Astrocyte (in vitro differentiated cells and primary cell): ENCODE results near the gene LSM7. TPM values are rescaled to one million over a fixed set of nuclear protein-coding genes. Genes with fewer than 3 reads are reported as not detected.

Experiments used
- DNase-seq: peaks from one replicate; pipeline ENCODE4 v3.0.0-alpha.2; 2010; ENCODE audit warnings: low read depth
- FAIRE-seq: peaks from 2 replicates; lab custom pipeline; 2011; peaks lifted over from hg19 to GRCh38; lab: Jason Lieb, UNC
- H2AFZ ChIP-seq: 2 replicates; pipeline ENCODE4 v1.6.0; 2012; ENCODE audit warnings: low read depth, low read length, inconsistent platforms
- H3K27ac ChIP-seq: 2 replicates; pipeline ENCODE4 v1.5.1; 2011; ENCODE audit warnings: low read depth, low read length, inconsistent platforms
- H3K27me3 ChIP-seq: 2 replicates; pipeline ENCODE4 v1.6.0; 2011; ENCODE audit warnings: low read length, inconsistent platforms; ENCODE audit not compliant: insufficient read depth
- H3K36me3 ChIP-seq: 2 replicates; pipeline ENCODE4 v1.5.1; 2011; ENCODE audit warnings: low read length, inconsistent platforms; ENCODE audit not compliant: insufficient read depth
- H3K4me1 ChIP-seq: 2 replicates; pipeline ENCODE4 v1.5.1; 2011; ENCODE audit warnings: low read length, inconsistent platforms; ENCODE audit not compliant: insufficient read depth
- H3K4me2 ChIP-seq: 2 replicates; pipeline ENCODE4 v1.6.0; 2012; ENCODE audit warnings: low read length, inconsistent platforms
- H3K4me3 ChIP-seq: 2 replicates; pipeline ENCODE4 v1.5.1; 2011; ENCODE audit warnings: low read depth, mild to moderate bottlenecking, low read length, inconsistent platforms; ENCODE audit not compliant: insufficient read depth
- H3K79me2 ChIP-seq: 2 replicates; pipeline ENCODE4 v1.6.0; 2012; ENCODE audit warnings: mild to moderate bottlenecking, low read length, inconsistent platforms; ENCODE audit not compliant: insufficient read depth
- H3K9ac ChIP-seq: 2 replicates; pipeline ENCODE4 v1.6.0; 2012; ENCODE audit warnings: mild to moderate bottlenecking, low read length, inconsistent platforms
- H3K9me3 ChIP-seq: 2 replicates; pipeline ENCODE4 v1.5.1; 2012; ENCODE audit warnings: low read depth, mild to moderate bottlenecking, low read length, inconsistent platforms; ENCODE audit not compliant: insufficient read depth
- H4K20me1 ChIP-seq: 2 replicates; pipeline ENCODE4 v1.6.0; 2012; ENCODE audit warnings: low read length, inconsistent platforms; ENCODE audit not compliant: insufficient read depth
- H3K27ac Mint-ChIP-seq: one replicate; pipeline ENCODE4 v1.8.0; 2021; ENCODE audit warnings: mild to moderate bottlenecking, mixed read lengths; ENCODE audit not compliant: unreplicated experiment
- H3K27me3 Mint-ChIP-seq: one replicate; pipeline ENCODE4 v1.8.0; 2021; ENCODE audit warnings: low read depth, mixed read lengths; ENCODE audit not compliant: unreplicated experiment
- H3K36me3 Mint-ChIP-seq: one replicate; pipeline ENCODE4 v1.8.0; 2021; ENCODE audit warnings: low read depth, mixed read lengths; ENCODE audit not compliant: unreplicated experiment
- H3K4me1 Mint-ChIP-seq: one replicate; pipeline ENCODE4 v1.8.0; 2021; ENCODE audit warnings: low read depth, mixed read lengths; ENCODE audit not compliant: unreplicated experiment
- H3K4me3 Mint-ChIP-seq: one replicate; pipeline ENCODE4 v1.8.0; 2021; ENCODE audit warnings: mild to moderate bottlenecking, moderate library complexity, mixed read lengths; ENCODE audit not compliant: unreplicated experiment
- H3K9me3 Mint-ChIP-seq: one replicate; pipeline ENCODE4 v1.8.0; 2021; ENCODE audit warnings: mild to moderate bottlenecking, mixed read lengths; ENCODE audit not compliant: unreplicated experiment
- CTCF ChIP-seq: IDR thresholded peaks from 2 replicates; pipeline ENCODE4 v1.5.1; 2011; ENCODE audit warnings: low read depth, mild to moderate bottlenecking, inconsistent platforms, low read length, moderate library complexity; ENCODE audit not compliant: insufficient read depth
- EZH2 ChIP-seq: IDR thresholded peaks from 2 replicates; pipeline ENCODE4 v1.6.1; 2012; ENCODE audit warnings: mild to moderate bottlenecking, low read length, inconsistent platforms; ENCODE audit not compliant: insufficient read depth
- total RNA-seq: library from RNA; stranded (reverse); gene quantifications from 2 replicates; pipeline ENCODE4 v1.2.1, GENCODE V29; 2021

The LSM7 gene
- total RNA-seq, 1 donor from 2014 or later: 91.4 TPM

- FAIRE-seq: no peak
- no peak overlapping the region for H3K4me2 ChIP-seq
- H4K20me1 ChIP-seq: peaks cover 85% of the 10 kb centered on the region
- Mint-ChIP-seq H3K4me1 (peaks cover 16% of the 10 kb centered on the region), H3K36me3 (no peaks in the 10 kb centered on the region), H3K27me3 (no peaks in the 10 kb centered on the region), H3K27ac (no peak overlapping the region), H3K9me3 (no peaks in the 10 kb centered on the region), H3K4me3 (peak overlapping the region; percentile 14)
- TF ChIP-seq EZH2: no peak
- TF ChIP-seq CTCF: no peak
- no peak overlapping the region for H3K4me3 ChIP-seq
- no peaks in the 10 kb centered on the region for H3K9me3 ChIP-seq
- H3K9ac ChIP-seq: no peak overlapping the region
- H2AFZ ChIP-seq: no peak overlapping the region
- H3K27me3 ChIP-seq: no peaks in the 10 kb centered on the region
- H3K4me1 ChIP-seq: peaks cover 14% of the 10 kb centered on the region
- no peak for DNase-seq
- no peaks in the 10 kb centered on the region for H3K36me3 ChIP-seq
- no peak overlapping the region for H3K27ac ChIP-seq
- H3K79me2 ChIP-seq: peaks cover 89% of the 10 kb centered on the region
These were observed 4.8 kb upstream of the LSM7 start for GRCh38 chr19:2333027-2333806.

GRCh38 chr19:2332341-2333026, 4.1 kb upstream of the LSM7 start:
- peaks cover 18% of the 10 kb centered on the region for H3K4me1 Mint-ChIP-seq
- no peak for DNase-seq
- no peak overlapping the region for H3K9ac ChIP-seq
- H3K4me1 ChIP-seq: peaks cover 11% of the 10 kb centered on the region
- no peak overlapping the region for H3K4me3 ChIP-seq
- H3K4me2 ChIP-seq: no peak overlapping the region
- no peaks in the 10 kb centered on the region for H3K36me3 ChIP-seq
- H4K20me1 ChIP-seq: peaks cover 78% of the 10 kb centered on the region
- no peaks in the 10 kb centered on the region for H3K9me3 ChIP-seq
- H3K27me3 ChIP-seq: no peaks in the 10 kb centered on the region
- TF ChIP-seq CTCF (no peak), EZH2 (no peak)
- H3K27me3 Mint-ChIP-seq: no peaks in the 10 kb centered on the region
- H3K27ac ChIP-seq: no peak overlapping the region
- no peak for FAIRE-seq
- H3K4me3 Mint-ChIP-seq: no peak overlapping the region
- peaks cover 87% of the 10 kb centered on the region for H3K79me2 ChIP-seq
- H2AFZ ChIP-seq: no peak overlapping the region
- H3K9me3 Mint-ChIP-seq: no peaks in the 10 kb centered on the region
- no peak overlapping the region for H3K27ac Mint-ChIP-seq
- no peaks in the 10 kb centered on the region for H3K36me3 Mint-ChIP-seq
